ENCODE measurements around the gene TBC1D21. TPM values are rescaled to one million over a fixed set of nuclear protein-coding genes. Genes with fewer than 3 reads are reported as not detected.

Gene TBC1D21
- total and polyA plus RNA-seq, 2 of the 8 experiments (the other 6 are each of a cell fraction or from before 2014, with no cell fraction given) = not detected

GRCh38 chr15:73845907-73846306 is 27.5 kb upstream of the TBC1D21 start:
- Histone ChIP-seq H3K27ac (ENCODE audit: low read depth, low read length) (no peak overlapping the region), H3K79me2 (ENCODE audit: control insufficient read depth in 1 of 2, insufficient read depth in 2 of 2, low read length in 2 of 2) (no peaks in the 10 kb centered on the region), H2BK5ac (ENCODE audit: low read depth, low read length) (no peak overlapping the region), H4K91ac (replicated peaks; ENCODE audit: insufficient read length, low read length) (no peak overlapping the region), H3K27me3 (replicated peaks in 1 of 4; ENCODE audit: control insufficient read depth in 3 of 4, extremely low read depth in 1 of 4, insufficient read depth in 3 of 4, low read length in 3 of 4) (no peaks in the 10 kb centered on the region; a peak in 1 of 7 replicates), H2BK12ac (ENCODE audit: low read depth, low read length) (no peak overlapping the region), H3K23me2 (ENCODE audit: low read depth, low read length) (no peaks in the 10 kb centered on the region), H2AK5ac (ENCODE audit: low read depth, low read length) (no peak overlapping the region), H2BK15ac (ENCODE audit: low read length) (no peak overlapping the region), H4K5ac (ENCODE audit: insufficient read length, low read depth, low read length) (no peak overlapping the region), H3K4me1 (replicated peaks in 1 of 4; ENCODE audit: control insufficient read depth in 3 of 4, insufficient read depth in 4 of 4, low read length in 3 of 4) (peaks cover 0 to 11% (median 3%) of the 10 kb centered on the region in 4 experiments; a peak in 4 of 7 replicates), H2AFZ (ENCODE audit: low read length) (no peak overlapping the region), H3K4me3 (ENCODE audit: extremely low read depth in 1 of 4, insufficient read depth in 2 of 4, low read depth in 3 of 4, low read length in 4 of 4) (no peak overlapping the region), H3K14ac (ENCODE audit: insufficient read length) (no peak overlapping the region), H2BK120ac (replicated peaks; ENCODE audit: low read depth, low read length) (no peak overlapping the region), H4K20me1 (replicated peaks in 1 of 2; ENCODE audit: control insufficient read depth in 1 of 2, insufficient read depth in 2 of 2, low read length in 2 of 2) (no peaks in the 10 kb centered on the region), H3K23ac (ENCODE audit: insufficient read length) (no peak overlapping the region), H4K8ac (ENCODE audit: extremely low read depth, insufficient read depth, low read length) (no peak overlapping the region), H3K4me2 (ENCODE audit: insufficient read depth in 1 of 2, low read depth in 2 of 2, low read length in 2 of 2) (no peak overlapping the region), H3K4ac (replicated peaks; ENCODE audit: insufficient read length, low read depth, low read length) (no peak overlapping the region), H3K18ac (ENCODE audit: extremely low read depth, low read length) (no peak overlapping the region), H3K36me3 (ENCODE audit: control insufficient read depth in 2 of 4, insufficient read depth in 4 of 4, low read length in 3 of 4) (no peaks in the 10 kb centered on the region), H2BK20ac (ENCODE audit: low read length) (no peak overlapping the region), H3K9me3 (ENCODE audit: insufficient read depth in 2 of 2, low read depth in 1 of 2, low read length in 1 of 2) (no peaks in the 10 kb centered on the region), H3K56ac (replicated peaks; ENCODE audit: insufficient read length, low read depth, low read length) (no peak overlapping the region), H3K9ac (replicated peaks in 1 of 4; ENCODE audit: extremely low read depth in 1 of 4, low read depth in 3 of 4, low read length in 3 of 4) (no peak overlapping the region), H3K79me1 (ENCODE audit: low read depth, low read length) (no peaks in the 10 kb centered on the region)
- TF ChIP-seq EZH2 (IDR thresholded peaks at IDR 0.05; ENCODE audit: low read depth, low read length, severe bottlenecking) = no peak
- no peak for TF ChIP-seq TBP (IDR thresholded peaks at IDR 0.05; ENCODE audit: low read depth, low read length)
- no peak for TF ChIP-seq SRF (IDR thresholded peaks at IDR 0.05; ENCODE audit: low read depth, low read length)
- ChIA-PET CTCF (ENCODE audit: partially characterized antibody) (interaction anchor here (0.6 to 7.3 kb wide), 6 partner anchors 12 to 680 kb away, joined by 3 to 32 read pairs (median 5); no protein-coding TSS in a partner anchor), POLR2A (ENCODE audit: partially characterized antibody) (no interaction called here)
- 89% methylated on average over 3 of the region's 3 CpGs; no CpG with 5 or more reads in 1 of the 2 experiments for WGBS, 2 experiments (ENCODE audit: extremely low coverage in 1 of 2, insufficient coverage in 1 of 2, insufficient read length in 1 of 2, insufficient replicate concordance in 2 of 2, low coverage in 1 of 2, low lambda C conversion rate in 2 of 2, missing lambda C conversion rate in 1 of 2)
- no peak for DNase-seq (ENCODE audit: low read depth in 1 of 2, low spot score in 2 of 2)
- FAIRE-seq = no peak

Measured in H1 (cell line).